Keratinocyte (primary cell): ENCODE results near the gene VGLL2. TPM values are rescaled to one million over a fixed set of nuclear protein-coding genes. Genes with fewer than 3 reads are reported as not detected.

Source experiments
- DNase-seq: peaks from one replicate; pipeline ENCODE4 v3.0.0-alpha.2; 2011; ENCODE audit warnings: low read depth, missing footprints, low spot score
- FAIRE-seq: peaks from 2 replicates; lab custom pipeline; 2011; peaks lifted over from hg19 to GRCh38; lab: Jason Lieb, UNC
- H2AFZ ChIP-seq: 2 replicates; pipeline ENCODE4 v1.6.0; 2012; ENCODE audit warnings: low read length, control low read depth, inconsistent platforms; ENCODE audit not compliant: control insufficient read depth
- H3K27ac ChIP-seq: 2 replicates; pipeline ENCODE4 v1.5.1; 2011; ENCODE audit warnings: low read length; ENCODE audit not compliant: control insufficient read depth, insufficient read depth
- H3K27me3 ChIP-seq: 3 replicates; pipeline ENCODE4 v1.6.0; 2011; ENCODE audit warnings: low read length; ENCODE audit not compliant: control insufficient read depth, insufficient read depth; ENCODE audit errors: extremely low read depth
- H3K36me3 ChIP-seq, 2 experiments: 2 replicates in 1 of 2; 3 replicates in 1 of 2; pipeline ENCODE4 v1.5.1; 2011; ENCODE audit warnings: low read length in 2 of 2, mild to moderate bottlenecking in 1 of 2; ENCODE audit not compliant: control insufficient read depth in 2 of 2, insufficient read depth in 2 of 2; ENCODE audit errors: extremely low read depth in 1 of 2
- H3K4me1 ChIP-seq: 3 replicates; pipeline ENCODE4 v1.5.1; 2011; ENCODE audit warnings: low read length; ENCODE audit not compliant: control insufficient read depth, insufficient read depth; ENCODE audit errors: extremely low read depth
- H3K4me2 ChIP-seq: 3 replicates; pipeline ENCODE4 v1.6.0; 2011; ENCODE audit warnings: low read depth, low read length; ENCODE audit not compliant: control insufficient read depth, insufficient read depth; ENCODE audit errors: extremely low read depth
- H3K4me3 ChIP-seq, 3 experiments: fragments of 200-600 bp in 1 of 3; sonication (generic) in 1 of 3; 2 replicates in 2 of 3; 3 replicates in 1 of 3; pipeline ENCODE4 v1.5.1; 2011 to 2016; ENCODE audit warnings: low read length in 3 of 3, mild to moderate bottlenecking in 3 of 3, control low read depth in 2 of 3, inconsistent platforms in 1 of 3, low read depth in 1 of 3, mixed read lengths in 1 of 3, mixed run types in 1 of 3, moderate library complexity in 1 of 3; ENCODE audit not compliant: control insufficient read depth in 2 of 3, insufficient read depth in 2 of 3; ENCODE audit errors: extremely low read depth in 1 of 3
- H3K79me2 ChIP-seq: 2 replicates; pipeline ENCODE4 v1.6.0; 2012; ENCODE audit warnings: low read length; ENCODE audit not compliant: control insufficient read depth, insufficient read depth
- H3K9ac ChIP-seq: 3 replicates; pipeline ENCODE4 v1.6.0; 2011; ENCODE audit warnings: low read length; ENCODE audit not compliant: control insufficient read depth, insufficient read depth; ENCODE audit errors: extremely low read depth
- H3K9me1 ChIP-seq: 3 replicates; pipeline ENCODE4 v1.6.0; 2011; ENCODE audit warnings: low read length; ENCODE audit not compliant: control insufficient read depth, insufficient read depth; ENCODE audit errors: extremely low read depth
- H3K9me3 ChIP-seq: 2 replicates; pipeline ENCODE4 v1.5.1; 2012; ENCODE audit warnings: low read depth, low read length; ENCODE audit not compliant: control insufficient read depth
- H4K20me1 ChIP-seq: 3 replicates; pipeline ENCODE4 v1.6.0; 2011; ENCODE audit warnings: low read length; ENCODE audit not compliant: control insufficient read depth, insufficient read depth; ENCODE audit errors: extremely low read depth
- EZH2 ChIP-seq: IDR thresholded peaks from one replicate; pipeline ENCODE4 v1.6.1; 2012; ENCODE audit warnings: inconsistent platforms, mild to moderate bottlenecking, low read length, moderate library complexity
- dilution Hi-C: fragments of 300-500 bp; cut with MboI; formaldehyde crosslinking; loops from one replicate; pipeline ENCODE4 v1.7.0; 2020; ENCODE audit warnings: low sequenced_read_pairs; ENCODE audit not compliant: extremely low pct_ligation_motif_present
- polyA plus RNA-seq, 5 experiments: library from polyadenylated mRNA; depleted of rRNA in 3 of 5; stranded (reverse) in 3 of 5; stranded (forward) in 1 of 5; unstranded in 1 of 5; fragments of >200 nt; gene quantifications; 1 replicate in 1 of 5; 2 replicates in 3 of 5; 3 replicates in 1 of 5; pipeline versions ENCODE4 v1.2.1 to v1.2.3, GENCODE V29; 2011 to 2012; ENCODE audit warnings: missing spikeins in 2 of 5, low read depth in 1 of 5, low replicate concordance in 1 of 5
- TF ChIP-seq, protein P1 (sequence below), 3 experiments: IDR thresholded peaks in 1 of 3; conservative IDR thresholded peaks in 1 of 3; optimal IDR thresholded peaks in 1 of 3; 2 replicates in 2 of 3; 3 replicates in 1 of 3; pipeline versions ENCODE3 to v1.5.1; 2011; ENCODE audit warnings: low read length in 3 of 3, mild to moderate bottlenecking in 3 of 3, moderate library complexity in 2 of 3, control low read depth in 1 of 3, inconsistent platforms in 1 of 3; ENCODE audit not compliant: insufficient read depth in 2 of 3; ENCODE audit errors: extremely low read depth in 1 of 3

VGLL2 gene
- polyA plus RNA-seq, 1 donor (not counting 4 experiments of a cell fraction or from before 2014, with no cell fraction given): not detected

GRCh38 chr6:117288083-117288715 is 22.8 kb downstream of the VGLL2 start:
- Histone ChIP-seq H3K36me3 (no peaks in the 10 kb centered on the region), H2AFZ (no peak overlapping the region), H3K27me3 (no peaks in the 10 kb centered on the region), H3K4me2 (no peak overlapping the region), H3K9ac (no peak overlapping the region), H3K9me3 (no peaks in the 10 kb centered on the region), H3K4me1 (no peaks in the 10 kb centered on the region), H3K27ac (no peak overlapping the region), H3K9me1 (no peaks in the 10 kb centered on the region), H3K4me3 (no peak overlapping the region), H3K79me2 (no peaks in the 10 kb centered on the region), H4K20me1 (no peaks in the 10 kb centered on the region)
- FAIRE-seq (no peak), DNase-seq (no peak)
- TF ChIP-seq, protein P1, sequence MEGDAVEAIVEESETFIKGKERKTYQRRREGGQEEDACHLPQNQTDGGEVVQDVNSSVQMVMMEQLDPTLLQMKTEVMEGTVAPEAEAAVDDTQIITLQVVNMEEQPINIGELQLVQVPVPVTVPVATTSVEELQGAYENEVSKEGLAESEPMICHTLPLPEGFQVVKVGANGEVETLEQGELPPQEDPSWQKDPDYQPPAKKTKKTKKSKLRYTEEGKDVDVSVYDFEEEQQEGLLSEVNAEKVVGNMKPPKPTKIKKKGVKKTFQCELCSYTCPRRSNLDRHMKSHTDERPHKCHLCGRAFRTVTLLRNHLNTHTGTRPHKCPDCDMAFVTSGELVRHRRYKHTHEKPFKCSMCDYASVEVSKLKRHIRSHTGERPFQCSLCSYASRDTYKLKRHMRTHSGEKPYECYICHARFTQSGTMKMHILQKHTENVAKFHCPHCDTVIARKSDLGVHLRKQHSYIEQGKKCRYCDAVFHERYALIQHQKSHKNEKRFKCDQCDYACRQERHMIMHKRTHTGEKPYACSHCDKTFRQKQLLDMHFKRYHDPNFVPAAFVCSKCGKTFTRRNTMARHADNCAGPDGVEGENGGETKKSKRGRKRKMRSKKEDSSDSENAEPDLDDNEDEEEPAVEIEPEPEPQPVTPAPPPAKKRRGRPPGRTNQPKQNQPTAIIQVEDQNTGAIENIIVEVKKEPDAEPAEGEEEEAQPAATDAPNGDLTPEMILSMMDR (optimal IDR thresholded peaks at IDR 0.05 in 1 of 3, IDR thresholded peaks at IDR 0.05 in 1 of 3, conservative IDR thresholded peaks at IDR 0.05 in 1 of 3; ENCODE audit: extremely low read depth in 1 of 3, insufficient read depth in 2 of 3, low read length in 3 of 3): no peak
- no peak for TF ChIP-seq EZH2
- dilution Hi-C loops: no loop called here

DNA sequence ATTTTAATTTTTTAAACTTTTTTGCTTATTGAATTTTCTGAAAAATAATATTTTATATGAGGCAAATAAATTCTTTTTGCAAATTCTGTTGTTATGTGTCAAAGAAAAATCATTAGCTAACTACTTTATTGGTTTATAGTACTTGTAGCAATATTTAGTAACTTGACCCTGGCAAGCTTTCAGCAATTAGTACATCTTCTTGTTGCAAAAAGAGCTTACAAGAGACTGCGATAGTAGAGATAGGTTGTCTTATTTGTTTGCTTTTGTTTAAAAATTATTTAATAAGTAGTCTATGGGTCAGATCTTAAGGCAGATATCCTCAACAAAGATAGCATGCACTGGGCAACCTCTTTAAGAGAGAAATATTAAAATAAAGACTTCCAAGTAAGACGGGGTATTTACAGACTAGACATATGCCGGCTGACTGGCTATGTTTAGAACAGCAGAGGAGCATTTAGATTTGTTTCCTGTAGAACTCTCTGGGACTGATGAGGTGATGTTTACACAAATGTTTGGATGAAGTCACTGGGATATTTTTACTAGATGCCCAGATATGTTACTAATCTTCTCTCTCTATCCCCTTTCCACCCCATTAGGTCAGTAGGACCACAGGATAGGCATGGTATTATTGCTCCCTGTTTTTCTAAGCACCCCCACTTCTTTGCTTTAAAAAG is 25.0 kb downstream of the VGLL2 start:
- TF ChIP-seq, protein P1 (optimal IDR thresholded peaks at IDR 0.05 in 1 of 3, IDR thresholded peaks at IDR 0.05 in 1 of 3, conservative IDR thresholded peaks at IDR 0.05 in 1 of 3; ENCODE audit: extremely low read depth in 1 of 3, insufficient read depth in 2 of 3, low read length in 3 of 3): no peak
- TF ChIP-seq EZH2: no peak
- H3K27ac ChIP-seq: no peak overlapping the region
- dilution Hi-C loops: no loop called here

More for the DNA sequence above, 25.0 kb downstream of the VGLL2 start:
- Histone ChIP-seq H3K9me3 (no peaks in the 10 kb centered on the region), H3K4me3 (no peak overlapping the region), H3K27me3 (no peaks in the 10 kb centered on the region), H3K4me1 (no peaks in the 10 kb centered on the region), H3K4me2 (no peak overlapping the region), H3K9ac (no peak overlapping the region), H3K9me1 (no peaks in the 10 kb centered on the region), H4K20me1 (no peaks in the 10 kb centered on the region), H3K79me2 (no peaks in the 10 kb centered on the region), H3K36me3 (no peaks in the 10 kb centered on the region), H2AFZ (no peak overlapping the region)
- FAIRE-seq (no peak), DNase-seq (no peak)
